OCI-M2 (cell line): ENCODE measurements around the gene SP2.

ENCODE experiments used
- DNase-seq: peaks from one replicate; lab custom pipeline; 2025; ENCODE audit not compliant: unreplicated experiment; lab: John Stamatoyannopoulos, UW

Gene SP2

DNA sequence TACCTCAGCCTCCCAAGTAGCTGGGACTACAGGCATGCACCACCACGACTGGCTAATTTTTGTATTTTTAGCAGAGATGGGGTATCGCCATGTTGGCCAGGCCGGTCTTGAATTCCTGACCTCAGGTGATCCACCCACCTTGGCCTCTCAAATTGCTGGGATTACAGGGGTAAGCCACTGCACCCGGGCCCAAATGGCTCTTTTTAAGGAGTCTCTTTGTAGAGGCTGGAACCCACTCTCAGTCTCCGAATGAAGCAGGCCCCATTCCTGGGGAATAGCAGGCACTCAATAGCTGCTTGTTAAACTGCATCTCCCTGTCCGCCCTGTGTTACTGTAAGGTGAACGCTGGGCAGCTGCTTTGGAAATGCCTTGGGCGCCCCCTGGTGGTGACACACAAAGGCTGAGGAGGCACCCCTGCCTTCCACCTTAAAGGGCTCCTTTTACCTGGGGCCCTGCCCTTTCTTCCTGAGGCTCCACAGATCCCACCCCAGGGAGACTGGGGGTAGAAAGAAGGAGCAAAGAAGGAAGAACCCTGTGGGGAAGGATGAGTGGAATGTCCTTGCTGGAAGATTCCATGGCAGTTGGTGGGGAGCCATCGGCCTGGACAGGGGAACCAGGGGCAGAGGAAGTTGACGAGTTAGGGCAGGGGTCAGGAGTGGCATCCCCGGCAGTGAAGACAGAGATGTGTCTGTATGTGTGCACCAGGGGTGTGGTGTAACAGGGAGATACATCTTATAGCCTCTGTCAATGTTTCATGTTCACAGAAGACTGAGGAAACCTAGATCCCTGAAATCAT lies 6.1 kb upstream of the SP2 start:
- no peak for DNase-seq

DNA sequence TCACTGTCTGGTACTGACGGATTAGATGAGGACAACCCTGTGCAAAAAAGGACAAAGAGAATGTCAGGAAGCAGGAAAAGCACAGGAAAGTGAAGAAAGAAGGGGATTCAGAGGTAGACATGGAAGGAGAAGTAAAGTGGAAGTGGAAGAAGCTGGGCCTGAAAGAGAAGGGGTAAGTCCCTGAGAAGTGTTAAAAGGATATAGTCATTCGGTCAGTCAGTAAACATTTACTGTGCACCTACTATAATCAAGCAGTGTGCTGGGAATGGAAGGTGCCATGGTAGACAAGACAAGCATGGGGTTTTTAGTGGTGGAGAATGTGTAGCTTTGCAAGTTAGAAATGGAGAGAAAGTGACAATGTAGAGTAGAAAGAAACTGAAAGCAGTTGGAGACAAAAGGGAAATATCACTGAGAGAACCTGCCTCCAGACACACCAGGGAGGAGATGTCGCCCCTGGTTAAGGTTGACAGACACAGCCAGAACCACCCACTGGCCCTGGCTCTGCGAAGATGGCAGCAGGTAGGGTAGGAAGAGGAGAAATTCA lies 4.4 kb upstream of the SP2 start:
- DNase-seq = no peak

GRCh38 chr17:47894498-47895346 lies 1.3 kb upstream of the SP2 start:
- DNase-seq = no peak

- no peak for DNase-seq
Observed at GRCh38 chr17:47895347-47895855, 635 bp upstream of the SP2 start.

GRCh38 chr17:47896672-47897490 lies 845 bp downstream of the SP2 start:
- no peak for DNase-seq

GRCh38 chr17:47897561-47897960 lies 1.5 kb downstream of the SP2 start:
- no peak for DNase-seq

DNA sequence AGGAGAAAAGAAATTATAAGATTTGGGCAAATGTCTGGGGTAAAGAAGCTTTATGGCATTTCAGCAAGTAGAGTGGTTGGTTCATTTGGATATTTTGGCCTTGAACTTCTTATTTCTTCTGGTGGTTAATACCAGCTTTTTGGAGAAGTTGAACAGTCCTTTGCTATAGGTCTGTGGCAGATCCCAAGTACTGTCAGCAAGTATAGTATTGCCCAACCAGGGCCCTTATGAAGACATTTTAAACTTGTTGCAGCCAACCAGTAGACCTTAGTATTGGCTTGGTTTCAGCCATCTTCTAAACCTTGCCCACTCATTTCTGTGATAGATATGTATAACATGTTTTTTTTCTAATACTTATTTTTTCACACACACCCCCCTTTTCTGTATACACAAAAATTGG lies 2.2 kb downstream of the SP2 start:
- DNase-seq = no peak

DNA sequence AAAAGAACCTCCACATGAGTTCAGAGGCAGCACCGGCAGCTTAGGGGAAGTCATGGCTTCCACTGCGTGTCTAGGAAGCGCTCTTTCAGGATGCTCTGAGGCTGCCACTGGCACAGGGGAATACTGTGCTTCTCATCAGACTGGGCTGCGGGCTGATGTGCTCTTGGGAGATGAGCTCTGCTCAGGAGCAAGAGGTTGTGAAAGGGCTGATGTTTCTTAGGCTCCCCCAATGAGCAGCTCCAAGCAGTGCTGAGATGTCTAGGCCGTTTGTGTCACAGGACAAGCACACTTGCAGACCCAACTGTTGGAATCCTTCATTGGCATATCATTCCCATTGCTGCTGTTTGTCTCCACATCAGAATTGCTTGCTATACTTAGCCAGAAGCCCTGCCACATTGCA lies 3.6 kb downstream of the SP2 start:
- DNase-seq = no peak

DNA sequence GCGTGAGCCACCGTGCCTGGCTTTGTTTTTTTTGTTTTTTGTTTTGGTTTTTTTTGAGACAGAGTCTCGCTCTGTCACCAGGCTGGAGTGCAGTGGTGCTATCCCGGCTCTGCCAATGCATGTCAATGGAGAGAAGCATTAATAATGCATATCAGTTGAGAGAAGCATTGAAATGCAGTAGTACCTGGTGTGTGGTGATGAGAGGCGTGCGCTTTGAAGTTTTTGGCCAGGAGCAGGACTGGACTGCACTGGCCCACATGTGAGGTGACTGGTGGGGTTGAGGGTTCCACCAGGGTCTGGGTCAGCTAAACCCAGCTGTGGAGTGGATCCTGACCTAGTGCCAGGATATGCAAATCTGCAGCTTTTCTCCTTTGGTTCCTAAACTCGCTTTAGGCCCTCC lies 5.4 kb downstream of the SP2 start:
- DNase-seq = no peak

GRCh38 chr17:47902039-47902744 lies 6.2 kb downstream of the SP2 start:
- no peak for DNase-seq

DNA sequence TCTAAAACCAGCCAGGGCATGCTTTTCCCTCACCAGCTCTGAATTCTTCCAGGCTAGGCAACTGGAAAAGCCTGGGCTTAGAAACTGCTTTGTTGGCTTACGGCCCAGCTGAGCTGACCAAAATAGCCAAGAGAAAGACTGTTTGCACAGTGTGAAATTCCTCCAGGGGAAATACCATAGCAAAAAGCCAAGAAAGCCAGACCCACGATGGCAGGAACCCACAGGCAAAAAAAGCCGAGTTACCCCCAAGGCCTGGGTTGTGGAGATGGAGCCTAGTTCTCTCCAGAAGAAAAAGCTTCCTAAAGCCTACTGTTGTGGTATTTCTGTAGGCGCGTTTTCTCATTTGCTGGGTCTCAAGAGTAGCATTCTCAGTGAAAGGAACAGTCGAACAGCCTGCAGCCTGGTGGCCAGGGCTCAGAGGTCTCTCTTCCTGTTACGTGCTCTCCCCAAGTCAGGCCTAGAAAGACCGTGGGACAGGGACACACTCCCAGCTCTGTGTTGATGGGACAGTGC lies 9.2 kb downstream of the SP2 start:
- DNase-seq = no peak

DNA sequence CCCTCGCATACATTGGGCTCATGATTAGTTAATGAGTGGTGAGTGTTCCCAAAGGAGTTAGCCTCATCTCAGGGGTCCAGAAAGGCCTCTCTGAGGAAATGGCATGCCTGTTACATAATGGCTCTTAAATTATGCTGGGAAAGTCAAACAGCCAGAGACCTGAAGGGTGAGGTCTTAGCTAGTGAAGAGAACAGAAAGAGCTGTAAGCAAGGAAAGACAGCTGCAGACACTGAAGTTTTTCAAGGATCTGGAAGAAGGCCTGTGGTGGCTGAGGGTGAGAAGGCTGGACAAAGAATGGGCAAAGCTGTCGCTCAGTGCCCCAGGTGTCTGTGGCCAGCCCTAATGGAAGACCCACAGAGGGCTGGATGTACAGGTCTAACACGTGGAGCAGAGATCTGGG lies 10.4 kb downstream of the SP2 start:
- DNase-seq = no peak

DNA sequence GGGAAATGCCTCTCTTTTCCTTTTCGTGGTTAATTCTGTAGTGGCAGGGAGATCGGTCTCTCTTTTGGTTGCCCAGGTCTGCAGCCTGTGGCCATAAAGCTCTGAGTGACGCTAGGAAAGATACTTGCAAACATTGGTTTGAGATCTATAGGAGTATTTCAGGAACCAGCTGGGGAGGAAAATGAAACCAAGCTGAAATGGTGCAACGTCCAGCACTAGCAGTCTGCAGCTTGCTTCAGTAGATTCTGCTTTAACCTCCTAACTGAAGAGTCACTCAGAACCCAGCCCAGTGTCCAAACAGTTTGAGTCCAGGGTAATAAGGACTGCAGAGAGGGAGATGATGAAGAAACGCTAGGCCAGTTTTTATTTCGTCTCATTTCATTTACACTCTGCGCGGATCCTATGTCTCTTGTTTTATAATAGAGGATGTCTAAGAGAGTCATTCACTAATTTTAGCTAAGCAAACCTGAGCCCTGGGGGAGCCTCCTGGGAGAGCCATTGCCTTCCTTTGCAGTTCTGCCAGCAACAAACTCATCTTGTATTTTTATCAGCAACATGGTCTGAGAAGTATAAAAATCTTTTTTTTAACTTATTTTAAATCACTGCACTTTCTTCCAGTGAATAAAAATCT lies 12.0 kb downstream of the SP2 start:
- DNase-seq = no peak

DNA sequence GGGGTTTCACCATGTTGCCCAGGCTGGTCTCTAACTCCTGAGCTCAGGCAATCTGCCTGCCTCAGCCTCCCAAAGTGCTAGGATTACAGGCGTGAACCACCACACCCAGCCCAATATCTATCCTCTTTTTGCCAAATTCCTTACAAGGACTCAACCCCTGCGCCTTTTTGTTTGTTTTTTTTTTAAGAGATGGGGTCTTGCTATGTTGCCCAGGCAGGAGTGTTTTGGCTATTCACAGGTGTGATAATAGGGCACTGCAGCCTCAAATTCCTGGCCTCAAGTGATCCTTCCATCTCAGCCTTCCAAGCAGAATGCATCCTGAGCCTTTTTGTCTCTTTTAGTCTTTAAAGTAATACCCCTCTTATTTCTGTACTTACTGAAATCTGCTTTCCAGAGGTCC lies 17.0 kb downstream of the SP2 start:
- DNase-seq = no peak

GRCh38 chr17:47914306-47914948 lies 18.4 kb downstream of the SP2 start:
- no peak for DNase-seq

DNA sequence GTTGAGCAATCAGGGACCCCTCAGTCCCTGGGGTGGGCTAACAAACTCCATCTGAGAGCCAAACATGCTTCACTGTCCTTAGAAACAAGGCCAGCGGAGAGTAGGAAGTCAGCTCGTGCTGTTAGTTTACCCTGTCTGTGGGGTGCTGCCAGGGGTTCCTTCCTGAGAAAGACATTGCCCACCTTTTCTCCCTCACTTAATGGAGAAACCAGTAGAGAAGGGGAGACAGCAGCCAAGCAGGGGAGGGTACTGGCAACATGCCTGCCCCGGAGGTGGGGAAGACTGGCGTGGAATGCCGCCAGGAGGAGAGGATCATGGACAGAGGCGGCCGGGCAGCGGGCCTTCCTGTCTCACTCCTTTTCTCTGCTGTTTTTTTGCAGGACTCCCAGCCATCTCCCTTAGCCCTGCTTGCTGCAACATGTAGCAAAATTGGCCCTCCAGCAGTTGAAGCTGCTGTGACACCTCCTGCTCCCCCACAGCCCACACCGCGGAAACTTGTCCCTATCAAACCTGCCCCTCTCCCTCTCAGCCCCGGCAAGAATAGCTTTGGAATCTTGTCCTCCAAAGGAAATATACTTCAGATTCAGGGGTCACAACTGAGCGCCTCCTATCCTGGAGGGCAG lies 19.9 kb downstream of the SP2 start:
- no peak for DNase-seq

DNA sequence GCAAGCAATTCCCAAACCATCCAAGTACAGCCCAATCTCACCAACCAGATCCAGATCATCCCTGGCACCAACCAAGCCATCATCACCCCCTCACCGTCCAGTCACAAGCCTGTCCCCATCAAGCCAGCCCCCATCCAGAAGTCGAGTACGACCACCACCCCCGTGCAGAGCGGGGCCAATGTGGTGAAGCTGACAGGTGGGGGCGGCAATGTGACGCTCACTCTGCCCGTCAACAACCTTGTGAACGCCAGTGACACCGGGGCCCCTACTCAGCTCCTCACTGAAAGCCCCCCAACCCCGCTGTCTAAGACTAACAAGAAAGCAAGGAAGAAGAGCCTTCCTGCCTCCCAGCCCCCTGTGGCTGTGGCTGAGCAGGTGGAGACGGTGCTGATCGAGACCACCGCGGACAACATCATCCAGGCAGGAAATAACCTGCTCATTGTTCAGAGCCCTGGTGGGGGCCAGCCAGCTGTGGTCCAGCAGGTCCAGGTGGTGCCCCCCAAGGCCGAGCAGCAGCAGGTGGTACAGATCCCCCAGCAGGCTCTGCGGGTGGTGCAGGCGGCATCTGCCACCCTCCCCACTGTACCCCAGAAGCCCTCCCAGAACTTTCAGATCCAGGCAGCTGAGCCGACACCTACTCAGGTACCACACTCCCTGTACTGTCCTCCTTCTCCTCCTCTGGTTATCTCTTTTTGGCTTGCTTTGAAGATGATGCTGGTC lies 20.6 kb downstream of the SP2 start:
- no peak for DNase-seq

GRCh38 chr17:47917581-47917980 lies 21.5 kb downstream of the SP2 start:
- no peak for DNase-seq
